ENCODE results near the gene SPPL2B.

- TF ChIP-seq EP300 (IDR thresholded peaks at IDR 0.05) (no peak), POLR2A (IDR thresholded peaks at IDR 0.05) (no peak), POLR2AphosphoS5 (IDR thresholded peaks at IDR 0.05) (no peak)
- TF ChIP-seq, protein P1, sequence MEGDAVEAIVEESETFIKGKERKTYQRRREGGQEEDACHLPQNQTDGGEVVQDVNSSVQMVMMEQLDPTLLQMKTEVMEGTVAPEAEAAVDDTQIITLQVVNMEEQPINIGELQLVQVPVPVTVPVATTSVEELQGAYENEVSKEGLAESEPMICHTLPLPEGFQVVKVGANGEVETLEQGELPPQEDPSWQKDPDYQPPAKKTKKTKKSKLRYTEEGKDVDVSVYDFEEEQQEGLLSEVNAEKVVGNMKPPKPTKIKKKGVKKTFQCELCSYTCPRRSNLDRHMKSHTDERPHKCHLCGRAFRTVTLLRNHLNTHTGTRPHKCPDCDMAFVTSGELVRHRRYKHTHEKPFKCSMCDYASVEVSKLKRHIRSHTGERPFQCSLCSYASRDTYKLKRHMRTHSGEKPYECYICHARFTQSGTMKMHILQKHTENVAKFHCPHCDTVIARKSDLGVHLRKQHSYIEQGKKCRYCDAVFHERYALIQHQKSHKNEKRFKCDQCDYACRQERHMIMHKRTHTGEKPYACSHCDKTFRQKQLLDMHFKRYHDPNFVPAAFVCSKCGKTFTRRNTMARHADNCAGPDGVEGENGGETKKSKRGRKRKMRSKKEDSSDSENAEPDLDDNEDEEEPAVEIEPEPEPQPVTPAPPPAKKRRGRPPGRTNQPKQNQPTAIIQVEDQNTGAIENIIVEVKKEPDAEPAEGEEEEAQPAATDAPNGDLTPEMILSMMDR (IDR thresholded peaks at IDR 0.05): no peak
Measured at GRCh38 chr19:2335848-2336247, 7.4 kb downstream of the SPPL2B start.

All from suprapubic skin (tissue), 4 donors.